Vein endothelial cell (primary cell): ENCODE data around the gene TRIM8. TPM values are rescaled to one million over a fixed set of nuclear protein-coding genes. Genes with fewer than 3 reads are reported as not detected.

Experiments
- total RNA-seq: library from RNA; depleted of rRNA; stranded (reverse); fragments of >200 nt; gene quantifications from 2 replicates; pipeline ENCODE4 v1.2.3, GENCODE V29; 2012

The TRIM8 gene, protein sequence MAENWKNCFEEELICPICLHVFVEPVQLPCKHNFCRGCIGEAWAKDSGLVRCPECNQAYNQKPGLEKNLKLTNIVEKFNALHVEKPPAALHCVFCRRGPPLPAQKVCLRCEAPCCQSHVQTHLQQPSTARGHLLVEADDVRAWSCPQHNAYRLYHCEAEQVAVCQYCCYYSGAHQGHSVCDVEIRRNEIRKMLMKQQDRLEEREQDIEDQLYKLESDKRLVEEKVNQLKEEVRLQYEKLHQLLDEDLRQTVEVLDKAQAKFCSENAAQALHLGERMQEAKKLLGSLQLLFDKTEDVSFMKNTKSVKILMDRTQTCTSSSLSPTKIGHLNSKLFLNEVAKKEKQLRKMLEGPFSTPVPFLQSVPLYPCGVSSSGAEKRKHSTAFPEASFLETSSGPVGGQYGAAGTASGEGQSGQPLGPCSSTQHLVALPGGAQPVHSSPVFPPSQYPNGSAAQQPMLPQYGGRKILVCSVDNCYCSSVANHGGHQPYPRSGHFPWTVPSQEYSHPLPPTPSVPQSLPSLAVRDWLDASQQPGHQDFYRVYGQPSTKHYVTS
- 107 and 144 TPM in 2 replicates for total RNA-seq

DNA sequence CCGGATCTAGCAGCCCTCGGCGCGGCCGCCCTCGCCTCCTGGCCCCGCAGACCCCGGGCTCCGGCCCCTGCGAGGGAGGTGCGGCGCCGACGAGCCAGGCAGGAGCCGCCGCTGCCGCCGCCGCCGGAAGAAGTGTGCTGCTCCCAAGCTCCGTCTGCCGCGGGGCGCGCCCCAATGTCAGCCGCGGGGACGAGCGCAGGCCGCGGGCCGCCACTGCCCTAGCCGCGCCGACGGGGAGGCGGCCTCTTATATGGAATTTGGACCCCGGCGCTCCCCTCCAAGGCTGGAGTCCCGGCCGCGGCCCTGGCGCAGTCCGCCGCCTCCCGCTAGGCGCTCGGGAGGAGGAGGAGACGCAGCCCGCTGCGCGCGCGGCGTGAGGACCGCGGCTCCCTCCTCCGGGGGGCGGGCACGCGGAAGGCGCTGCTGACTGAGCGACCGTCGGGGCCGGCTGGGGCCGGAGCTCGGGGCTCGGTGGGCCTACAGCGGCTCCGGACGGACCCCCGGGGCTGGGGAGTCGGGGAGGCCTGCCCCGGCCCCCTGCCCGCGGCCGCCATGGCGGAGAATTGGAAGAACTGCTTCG is at the start of gene TRIM8:
TRIM8 (plus strand) TSS at position 414 of the 580 bp plus-strand sequence; CDS start at position 553, 139 bp downstream.

Other genes starting within 250 kb of the TRIM8 start
- 27.1 and 28.0 TPM in 2 replicates for gene NFKB2, start 248.8 kb upstream of the TRIM8 start, total RNA-seq
- 0.33 TPM in 1 of 2 replicates, not detected in the other for gene PSD, start 225.7 kb upstream of the TRIM8 start, total RNA-seq
- gene FBXL15, start 223.6 kb upstream of the TRIM8 start, total RNA-seq, result 5.1 and 9.8 TPM in 2 replicates
- gene CUEDC2, start 211.9 kb upstream of the TRIM8 start, total RNA-seq, result 40.4 and 75.5 TPM in 2 replicates
- gene C10orf95, start 192.9 kb upstream of the TRIM8 start, total RNA-seq, result not detected in 2 replicates
- 197 and 213 TPM in 2 replicates for gene ACTR1A, start 141.8 kb upstream of the TRIM8 start, total RNA-seq
- 5.8 and 6.9 TPM in 2 replicates for gene SUFU, start 140.5 kb upstream of the TRIM8 start, total RNA-seq
- gene ARL3, start 69.9 kb downstream of the TRIM8 start, total RNA-seq, result 3.6 and 3.9 TPM in 2 replicates
- gene SFXN2, start 70.2 kb downstream of the TRIM8 start, total RNA-seq, result 4.6 and 7.1 TPM in 2 replicates
- gene WBP1L, start 99.5 kb downstream of the TRIM8 start, total RNA-seq, result 77.4 and 83.7 TPM in 2 replicates
- gene CYP17A1, start 192.9 kb downstream of the TRIM8 start, total RNA-seq, result not detected in 2 replicates
- 15.3 and 21.6 TPM in 2 replicates for gene BORCS7, start 209.8 kb downstream of the TRIM8 start, total RNA-seq
- gene AS3MT, start 225.0 kb downstream of the TRIM8 start, total RNA-seq, result 0.10 and 0.98 TPM in 2 replicates